SHP77 (cell line): ENCODE results near the gene EPHA6.

Experiments
- DNase-seq, 2 experiments: peaks; one replicate each; lab custom pipeline; 2025; lab: John Stamatoyannopoulos, UW

EPHA6 gene

GRCh38 chr3:97277708-97278107 is 463.3 kb downstream of the EPHA6 start:
- DNase-seq, result no peak

- peak; percentile 23 to 57 for DNase-seq
These were observed 464.1 kb downstream of the EPHA6 start for GRCh38 chr3:97278506-97278905.

- DNase-seq, result peak; percentile 89 to 96
These were observed 477.5 kb downstream of the EPHA6 start for GRCh38 chr3:97291901-97292300.

GRCh38 chr3:97293596-97294131 is 479.3 kb downstream of the EPHA6 start:
- DNase-seq, result no peak

GRCh38 chr3:97297032-97297431 is 482.6 kb downstream of the EPHA6 start:
- no peak for DNase-seq

- no peak for DNase-seq
These were observed 486.7 kb downstream of the EPHA6 start for GRCh38 chr3:97301114-97301513.

GRCh38 chr3:97306226-97306625 is 491.8 kb downstream of the EPHA6 start:
- no peak for DNase-seq

GRCh38 chr3:97338375-97338774 is 524.0 kb downstream of the EPHA6 start:
- DNase-seq, result no peak

GRCh38 chr3:97340940-97341339 is 526.5 kb downstream of the EPHA6 start:
- DNase-seq, result peak in 1 of 2 experiments; percentile 20

- no peak for DNase-seq
These were observed 533.4 kb downstream of the EPHA6 start for GRCh38 chr3:97347780-97348179.

- DNase-seq, result no peak
These were observed 536.6 kb downstream of the EPHA6 start for GRCh38 chr3:97350971-97351370.

- DNase-seq, result no peak
These were observed 538.8 kb downstream of the EPHA6 start for GRCh38 chr3:97353176-97353575.

- DNase-seq, result peak in 1 of 2 experiments; percentile 13
These were observed 545.6 kb downstream of the EPHA6 start for GRCh38 chr3:97359977-97360376.

GRCh38 chr3:97360804-97361203 is 546.4 kb downstream of the EPHA6 start:
- no peak for DNase-seq

GRCh38 chr3:97384583-97384982 is 570.2 kb downstream of the EPHA6 start:
- no peak for DNase-seq

GRCh38 chr3:97388774-97389173 is 574.4 kb downstream of the EPHA6 start:
- no peak for DNase-seq

- DNase-seq, result peak; percentile 88 to 92
These were observed 575.5 kb downstream of the EPHA6 start for GRCh38 chr3:97389936-97390335.

- DNase-seq, result no peak
These were observed 576.8 kb downstream of the EPHA6 start for GRCh38 chr3:97391167-97391566.

- DNase-seq, result no peak
These were observed 595.2 kb downstream of the EPHA6 start for GRCh38 chr3:97409612-97410011.

- no peak for DNase-seq
These were observed 607.2 kb downstream of the EPHA6 start for GRCh38 chr3:97421565-97421964.

- no peak for DNase-seq
These were observed 610.6 kb downstream of the EPHA6 start for GRCh38 chr3:97425002-97425401.

- DNase-seq, result peak; percentile 12 to 33
These were observed 616.2 kb downstream of the EPHA6 start for GRCh38 chr3:97430601-97431000.

GRCh38 chr3:97432914-97433313 is 618.5 kb downstream of the EPHA6 start:
- no peak for DNase-seq

- DNase-seq, result no peak
These were observed 623.7 kb downstream of the EPHA6 start for GRCh38 chr3:97438131-97438530.

GRCh38 chr3:97439373-97439772 is 625.0 kb downstream of the EPHA6 start:
- DNase-seq, result no peak
